HG02610 (cell line): ENCODE measurements around the gene FOLR3.
A peak's percentile ranks its signal among the peaks of the same experiment; 100 is the strongest.
"Not testable (repeated sequence)": the region's sequence is repeated elsewhere in the genome, so short reads cannot be mapped to it uniquely, and the experiment has no call there.

Experiments used
- ATAC-seq: cut with Tn5 transposase; IDR thresholded peaks from one replicate; pipeline ENCODE4 v1.9.1; 2021; ENCODE audit warnings: mild to moderate bottlenecking, moderate library complexity; ENCODE audit not compliant: unreplicated experiment

FOLR3 gene

DNA sequence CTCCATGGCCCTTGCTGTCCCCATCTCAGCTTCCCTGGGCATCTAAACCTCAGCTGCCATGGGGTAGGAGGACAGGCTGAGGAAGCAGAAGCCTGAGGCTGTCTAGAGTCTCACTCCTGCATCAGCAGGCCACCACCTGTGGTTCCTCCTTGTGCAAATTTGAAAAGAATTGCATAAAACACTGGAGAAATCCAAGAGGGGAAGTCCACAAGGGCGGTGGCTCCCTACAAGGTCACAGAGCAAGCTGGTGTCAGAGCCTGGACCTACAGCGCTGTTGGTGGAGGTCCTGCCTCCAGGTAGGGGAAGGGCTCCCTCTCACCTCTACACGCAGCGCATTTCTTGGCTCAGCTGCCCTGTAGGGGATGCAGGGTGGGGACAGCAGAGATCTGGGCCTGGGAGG is at the start of gene FOLR3:
TSS of gene FOLR3 (plus strand) at position 253 of the 400 bp plus-strand sequence. CDS start 228 bp downstream, outside the sequence.
- ATAC-seq, result not testable (repeated sequence)

DNA sequence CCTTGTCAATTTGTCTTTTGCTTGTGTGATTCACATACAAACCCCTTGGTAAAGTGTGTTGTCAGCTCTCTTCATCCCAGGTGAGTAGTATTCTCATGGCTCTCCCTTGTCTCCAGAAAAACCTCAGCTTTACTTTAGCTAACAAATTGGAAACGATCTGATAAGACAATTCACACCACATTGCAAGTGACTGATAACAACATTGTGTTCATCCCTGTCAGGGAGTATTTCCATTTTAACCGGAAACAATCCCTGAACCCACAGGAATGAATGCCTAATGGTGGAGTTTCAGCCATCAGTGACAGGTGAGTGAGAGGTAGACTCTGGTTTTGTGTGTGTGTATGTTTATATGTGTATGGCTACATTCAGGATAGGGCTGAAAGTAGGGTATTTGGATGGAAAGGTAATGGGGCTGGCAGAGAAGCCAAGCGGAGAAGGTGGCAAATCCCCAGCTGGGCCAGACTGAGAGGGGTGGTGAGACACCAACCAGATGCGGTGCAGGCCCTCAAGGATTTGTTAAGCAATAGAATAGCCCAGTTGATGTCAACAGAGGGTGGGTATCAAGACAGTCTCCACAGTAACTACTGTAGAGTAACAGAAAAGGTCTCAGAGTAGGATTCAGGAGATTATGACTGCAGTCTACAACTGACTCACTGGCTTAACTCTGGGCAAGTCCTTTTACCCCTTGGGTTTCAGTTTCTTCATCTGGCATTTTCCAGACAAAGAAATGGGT is 47.3 kb upstream of the FOLR3 start:
- no peak for ATAC-seq

DNA sequence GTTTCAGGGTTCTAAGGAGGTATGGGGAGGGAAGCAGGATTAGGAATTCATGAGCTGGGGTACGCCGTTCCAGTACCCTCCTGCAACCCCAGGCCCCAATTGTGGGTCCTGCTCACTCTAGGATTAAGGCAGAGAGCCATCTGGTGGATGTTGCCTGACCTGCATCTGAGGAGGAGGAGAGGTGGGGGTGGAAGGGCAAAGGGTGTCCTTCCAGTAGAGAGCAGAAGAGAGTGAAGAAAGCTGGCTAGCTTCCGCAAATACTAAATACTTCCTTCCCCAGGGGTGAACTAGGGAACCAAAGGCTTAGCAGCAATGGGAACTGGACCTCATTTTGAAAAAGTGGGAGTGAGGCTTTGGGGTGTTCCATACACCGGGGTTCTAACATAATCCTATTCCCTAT is 44.2 kb upstream of the FOLR3 start:
- no peak for ATAC-seq

DNA sequence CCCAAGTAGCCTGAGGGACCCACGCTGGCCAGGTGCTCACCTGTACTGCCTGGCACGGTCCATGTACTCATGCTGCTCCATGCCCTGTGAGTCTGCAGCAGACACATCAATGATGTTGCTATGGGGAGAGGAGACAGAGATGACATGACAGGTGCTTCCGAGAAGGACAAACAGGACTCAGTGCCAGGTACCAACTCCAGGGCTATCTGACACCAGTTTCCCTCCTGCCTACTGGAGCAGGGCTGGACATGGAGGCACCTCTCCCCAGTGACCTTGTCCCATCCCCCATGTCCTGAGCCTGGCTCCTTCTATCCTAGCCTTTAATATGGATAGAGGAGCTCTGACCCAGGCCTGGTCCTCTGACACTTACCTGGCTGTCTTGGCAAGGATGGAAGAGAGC is 36.8 kb upstream of the FOLR3 start:
- ATAC-seq, result no peak

DNA sequence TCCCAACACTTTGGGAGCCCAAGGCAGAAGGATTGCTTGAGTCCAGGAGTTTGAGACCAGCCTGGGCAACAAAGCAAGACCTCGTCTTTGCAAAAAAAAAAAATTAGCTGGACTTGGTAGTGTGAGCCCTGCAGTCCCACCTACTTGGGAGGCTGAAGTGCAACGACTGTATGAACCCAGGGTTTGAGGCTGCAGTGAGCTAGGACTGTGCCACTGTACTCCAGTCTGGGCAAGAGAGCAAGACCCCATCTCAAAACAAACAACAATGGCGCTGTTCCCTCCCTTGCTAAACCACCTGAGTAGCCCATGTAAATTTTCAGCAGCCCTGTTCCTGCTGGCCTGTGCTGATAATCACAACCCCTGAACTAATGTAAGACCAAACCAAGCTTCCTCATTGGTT is 35.5 kb upstream of the FOLR3 start:
- ATAC-seq, result no peak

DNA sequence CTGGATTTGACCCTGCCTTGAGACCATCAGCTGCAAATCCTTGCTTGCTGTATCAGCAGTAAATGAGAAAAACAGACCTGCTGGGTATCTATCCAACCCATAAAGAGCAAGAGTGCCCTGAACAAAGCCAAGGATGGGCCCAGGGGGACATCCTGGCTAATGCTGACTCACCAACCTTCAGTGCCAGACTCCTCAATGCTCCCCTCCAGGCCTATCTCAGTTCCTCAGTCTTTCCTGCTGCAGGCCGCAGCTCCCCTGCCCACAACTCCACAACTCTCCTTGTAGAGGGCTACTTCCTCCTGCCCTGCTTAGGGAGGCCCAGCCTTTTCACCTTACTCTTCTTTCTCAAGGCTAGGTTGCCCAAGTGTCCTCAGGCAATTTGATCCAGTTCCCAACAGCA is 35.1 kb upstream of the FOLR3 start:
- no peak for ATAC-seq

DNA sequence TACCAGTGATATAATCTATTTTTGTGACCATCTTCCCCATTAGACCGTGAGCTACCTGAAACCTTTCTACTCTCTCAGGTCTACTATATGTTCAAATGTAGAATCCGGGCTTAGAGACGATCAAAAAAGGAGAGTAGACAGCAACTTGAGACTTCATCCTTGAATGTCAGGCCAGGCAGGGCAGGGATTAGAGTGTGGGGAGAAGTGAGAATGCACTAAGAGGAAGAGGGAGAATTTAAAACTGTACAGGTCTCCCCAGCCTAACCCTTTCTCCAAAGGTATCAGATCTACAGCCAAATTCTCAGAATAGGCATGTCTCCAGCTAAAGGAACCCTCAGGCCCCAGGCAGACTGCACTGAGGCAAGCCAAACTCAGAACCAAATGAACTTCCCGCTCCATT is 33.4 kb upstream of the FOLR3 start:
- no peak for ATAC-seq

DNA sequence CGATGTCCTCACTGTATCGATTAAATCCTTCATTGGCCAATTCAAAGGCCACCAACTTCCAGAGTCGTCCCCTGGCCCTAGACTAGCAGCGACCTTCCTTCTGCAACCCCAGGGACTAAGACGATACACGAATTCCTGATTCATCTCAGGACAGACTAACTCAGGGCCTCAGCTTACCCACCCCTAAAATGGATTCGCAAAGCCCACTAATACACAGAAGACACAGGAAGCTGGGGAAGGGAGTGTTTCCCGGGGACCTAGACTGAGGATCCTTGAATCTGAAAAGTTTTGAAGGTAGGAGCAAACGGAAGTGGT is 32.9 kb upstream of the FOLR3 start:
- ATAC-seq, result no peak

DNA sequence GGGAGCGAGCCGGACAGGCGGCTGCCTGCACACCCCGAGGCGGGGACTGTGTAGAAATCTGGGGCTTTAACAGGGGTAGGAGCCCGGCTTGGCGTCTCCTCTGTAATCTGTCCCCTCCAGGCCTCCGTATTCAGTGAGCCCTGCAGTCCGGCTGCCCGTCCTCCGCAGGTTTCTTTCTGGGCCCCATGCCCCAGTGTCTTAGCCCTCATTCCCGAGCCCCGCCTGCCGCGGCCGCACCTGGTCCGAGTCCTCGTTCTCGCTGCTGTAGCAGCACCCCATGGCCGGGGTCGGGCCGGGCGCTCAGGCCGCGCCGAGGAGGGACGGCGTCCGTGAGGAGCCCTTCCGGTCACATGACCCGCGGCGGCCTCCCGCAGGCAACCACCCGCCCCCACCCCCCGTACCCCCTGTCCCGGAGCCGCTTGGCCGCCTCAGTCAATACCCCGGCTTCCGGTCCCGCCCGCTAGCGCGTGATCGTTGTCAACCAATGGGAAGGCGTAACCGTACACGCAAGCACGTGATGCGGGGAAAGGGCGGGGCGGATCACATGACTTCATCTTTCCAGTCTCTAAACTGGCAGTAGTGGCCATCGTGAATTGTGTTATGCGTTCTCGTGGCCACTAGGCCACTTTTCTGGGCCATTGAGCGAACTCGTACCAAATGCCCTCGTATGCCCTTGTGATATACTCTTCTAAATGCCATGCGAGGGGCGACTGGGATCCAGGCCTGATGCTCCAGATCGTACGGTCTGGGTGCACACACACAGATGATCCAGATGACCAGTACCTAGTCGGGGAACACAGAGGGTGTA is 32.4 kb upstream of the FOLR3 start, which contains the start of gene LAMTOR1:
TSS of gene LAMTOR1 (minus strand) at position 352 of the 808 bp plus-strand sequence. CDS start at position 279, 73 bp downstream.
- peak; percentile 88 for ATAC-seq

DNA sequence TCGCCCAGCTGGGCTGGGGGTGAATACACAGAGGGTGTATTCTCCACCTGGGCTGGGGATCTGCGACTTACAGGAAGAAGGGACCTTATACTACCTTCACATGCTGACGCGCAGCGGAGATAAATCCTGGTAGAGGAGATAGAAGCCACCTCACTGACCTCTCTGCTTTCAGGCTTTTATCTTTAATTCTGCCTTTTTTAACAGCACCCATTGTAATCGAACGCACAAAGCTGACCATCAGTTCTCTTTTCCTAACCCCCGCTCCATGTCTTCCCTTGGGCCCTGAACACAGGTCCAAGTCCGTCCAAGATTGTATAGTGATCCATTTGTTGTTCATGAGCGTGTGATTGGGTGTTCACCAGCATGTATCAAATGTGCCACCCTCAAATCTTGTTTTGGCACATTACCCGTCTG is 31.8 kb upstream of the FOLR3 start:
- no peak for ATAC-seq

DNA sequence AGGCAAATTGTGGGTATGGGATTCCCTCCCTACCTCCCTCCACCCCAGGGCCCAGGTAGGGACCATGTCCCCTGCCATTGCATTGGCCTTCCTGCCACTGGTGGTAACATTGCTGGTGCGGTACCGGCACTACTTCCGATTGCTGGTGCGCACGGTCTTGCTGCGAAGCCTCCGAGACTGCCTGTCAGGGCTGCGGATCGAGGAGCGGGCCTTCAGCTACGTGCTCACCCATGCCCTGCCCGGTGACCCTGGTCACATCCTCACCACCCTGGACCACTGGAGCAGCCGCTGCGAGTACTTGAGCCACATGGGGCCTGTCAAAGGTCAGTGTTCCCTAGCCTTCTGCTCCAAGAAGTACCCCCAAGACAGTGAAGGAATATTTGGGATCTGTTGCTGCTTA is 29.6 kb upstream of the FOLR3 start, which contains the start of gene TOMT:
TSS of gene TOMT (plus strand) at position 37 of the 400 bp plus-strand sequence. CDS start at position 65, 28 bp downstream.
- ATAC-seq, result no peak

DNA sequence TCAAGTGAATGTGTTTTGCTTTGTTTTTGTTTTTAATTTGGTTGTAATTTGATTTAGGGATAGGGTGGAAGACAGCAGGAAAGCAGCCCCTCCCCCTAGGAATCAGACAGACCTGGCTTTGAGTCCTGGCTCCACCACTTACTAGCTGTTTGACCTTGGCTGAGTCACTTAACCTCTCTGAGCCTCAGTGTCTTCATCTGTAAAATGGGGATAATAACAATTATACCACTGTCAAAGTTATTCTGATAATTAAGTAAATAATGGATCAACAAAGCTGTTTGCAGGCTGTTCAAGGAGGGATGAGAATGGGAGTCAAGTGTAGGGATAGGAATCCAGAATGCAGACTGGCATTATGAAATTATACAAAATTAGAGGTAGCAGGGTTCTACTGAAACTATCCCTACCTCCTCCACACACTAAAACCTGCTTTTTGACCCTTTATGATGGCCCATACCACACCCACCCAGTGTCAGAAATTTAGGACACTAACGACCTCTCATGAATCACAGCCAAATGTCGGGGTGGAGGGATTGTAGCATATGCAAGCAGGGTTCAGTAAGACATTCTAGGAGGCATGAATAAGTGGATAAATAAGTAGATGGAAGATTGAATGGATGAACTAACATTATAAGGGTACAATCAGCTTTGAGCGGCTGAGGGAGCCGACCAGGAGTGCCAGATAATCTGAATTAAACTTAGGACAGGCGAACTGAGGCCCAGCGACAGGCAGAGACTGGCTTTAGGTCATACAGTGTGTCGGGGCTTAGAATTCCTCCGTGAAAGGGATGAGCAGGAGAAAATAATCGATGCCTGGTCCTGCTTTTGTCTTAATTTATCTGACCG is 24.0 kb upstream of the FOLR3 start:
- peak; percentile 0 for ATAC-seq

DNA sequence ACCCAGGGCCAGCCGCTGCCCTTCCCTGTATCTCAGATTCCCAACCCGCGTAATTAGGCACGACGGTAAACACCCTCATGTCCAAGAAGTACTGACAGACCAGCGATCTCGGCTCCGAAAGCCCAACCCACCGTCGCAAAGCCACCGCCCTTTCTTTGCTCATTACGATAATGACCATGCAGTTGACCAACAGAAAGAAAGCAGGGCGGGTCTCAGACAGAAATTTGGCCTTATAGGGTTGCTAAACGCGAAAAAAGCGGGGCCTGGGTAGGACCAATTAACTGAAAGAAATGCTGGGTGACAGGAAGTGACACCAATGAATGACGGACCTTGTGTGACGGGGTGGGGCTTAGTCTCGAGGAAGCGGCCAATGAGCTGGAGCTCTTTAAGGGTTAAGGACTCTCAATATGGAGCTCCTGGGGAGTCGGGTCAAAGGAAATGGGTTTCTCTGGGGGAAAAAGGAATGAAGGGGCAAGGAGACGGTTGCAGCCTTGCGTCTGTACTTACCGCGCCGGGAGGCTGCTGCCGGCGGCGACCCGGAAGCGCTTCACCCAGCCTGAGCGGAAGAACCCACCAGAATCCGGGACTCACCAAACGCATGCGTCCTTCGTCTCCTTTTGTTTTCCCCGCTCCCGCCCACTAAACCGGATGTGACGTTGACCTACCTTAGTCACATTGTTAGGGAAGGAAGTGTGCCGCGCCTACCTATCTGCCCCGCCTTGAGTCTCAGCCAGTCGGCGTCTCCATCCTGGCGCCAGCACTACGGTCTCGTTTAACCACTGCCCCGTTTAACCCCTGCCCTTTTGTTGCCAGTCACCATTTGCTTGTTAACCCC is 23.2 kb upstream of the FOLR3 start, which contains the start of gene ANAPC15:
TSS of gene ANAPC15 (minus strand) at position 553 of the 835 bp plus-strand sequence. CDS start 1,419 bp downstream, outside the sequence.
- ATAC-seq, result peak; percentile 88

DNA sequence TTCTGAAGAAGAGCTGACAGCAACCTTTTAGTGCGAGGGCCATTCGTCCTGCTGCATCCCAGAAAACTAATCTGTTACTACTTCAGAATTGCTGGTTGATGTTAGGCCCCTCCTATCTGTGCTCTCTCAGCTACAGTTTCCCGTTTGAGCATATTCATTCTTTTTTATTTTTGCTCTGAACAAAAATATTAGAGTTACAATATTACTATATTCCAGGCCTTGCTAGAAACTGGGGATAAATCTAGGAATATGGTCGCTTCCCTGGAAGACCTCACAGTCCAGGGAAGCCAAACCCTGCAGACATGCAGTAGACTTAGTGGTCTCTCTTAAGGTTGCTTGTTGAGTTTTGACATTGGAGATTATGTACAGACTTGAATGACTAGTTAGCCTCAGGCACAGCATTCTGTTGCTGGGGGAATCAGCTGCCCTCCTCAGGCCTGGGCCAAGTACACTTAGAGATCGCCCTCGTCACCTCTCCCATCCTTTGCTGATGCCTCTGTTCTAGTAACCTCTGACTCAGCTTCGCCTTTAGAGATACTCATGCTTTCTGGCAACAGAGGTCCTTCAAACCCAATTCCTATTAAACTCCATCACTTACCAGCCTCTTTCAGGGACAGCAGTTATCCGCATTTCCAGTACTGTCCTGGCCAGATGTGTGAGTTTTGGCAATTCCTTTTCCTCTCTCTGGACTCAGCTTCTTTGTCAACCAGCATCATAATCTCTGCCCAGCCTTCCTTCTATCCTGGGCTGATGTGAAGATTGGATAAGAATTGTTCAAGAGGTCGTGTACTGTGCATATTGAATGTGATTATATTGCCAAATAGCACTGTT is 22.3 kb upstream of the FOLR3 start:
- ATAC-seq, result no peak

DNA sequence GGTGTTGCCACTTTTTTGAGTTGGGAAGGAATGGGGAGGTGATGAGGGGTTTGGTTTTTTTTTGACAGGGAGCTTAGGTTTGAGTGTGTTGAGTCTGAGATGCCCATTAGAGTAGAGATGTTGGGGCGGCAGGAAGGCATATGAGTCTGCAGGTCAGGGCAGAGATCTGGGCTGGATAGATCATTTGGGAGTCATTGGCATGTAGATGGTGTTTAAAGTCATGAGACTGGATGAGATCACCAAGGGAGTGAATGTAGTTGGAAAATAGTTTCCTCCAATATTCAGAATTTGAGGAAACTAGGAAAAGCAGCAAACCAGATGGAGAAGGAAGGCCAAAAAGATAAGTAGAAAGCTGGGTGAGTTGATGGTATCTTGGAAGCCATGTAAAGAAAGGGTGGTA is 21.0 kb upstream of the FOLR3 start:
- no peak for ATAC-seq

DNA sequence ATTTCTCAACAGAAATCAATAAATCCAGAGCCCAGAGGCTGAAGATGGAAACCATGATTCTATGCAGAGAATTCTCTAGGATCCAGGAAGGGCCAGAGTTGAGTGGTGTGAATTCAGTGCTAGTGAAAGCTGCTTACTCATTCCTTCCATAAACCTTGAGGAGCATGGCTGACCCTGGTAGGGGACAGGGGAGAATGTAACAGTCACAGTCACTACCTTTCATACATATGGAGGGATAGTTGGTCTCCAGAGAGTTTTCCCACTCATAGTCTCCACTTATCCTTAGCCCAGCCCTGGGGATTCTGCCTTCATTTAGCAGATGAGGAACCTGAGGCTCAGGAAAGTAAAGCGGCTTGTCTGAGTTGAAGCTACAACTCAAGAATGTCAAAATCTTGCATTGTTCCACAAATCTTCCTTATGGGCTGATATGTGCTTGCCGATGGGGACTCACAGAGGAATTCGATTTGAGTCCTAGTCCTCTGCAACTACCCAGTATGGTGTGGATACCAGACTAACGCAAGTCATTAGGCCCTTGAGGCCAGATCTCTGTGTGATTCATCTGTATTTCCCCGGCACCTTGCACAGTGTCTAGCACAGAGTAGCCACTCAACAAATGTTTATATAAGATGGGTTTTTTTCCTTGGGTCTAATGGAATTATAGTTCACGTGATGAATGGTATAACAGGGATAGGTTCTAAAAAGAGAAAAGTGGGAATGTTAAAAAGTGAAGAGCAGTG is 19.3 kb upstream of the FOLR3 start:
- ATAC-seq, result no peak

DNA sequence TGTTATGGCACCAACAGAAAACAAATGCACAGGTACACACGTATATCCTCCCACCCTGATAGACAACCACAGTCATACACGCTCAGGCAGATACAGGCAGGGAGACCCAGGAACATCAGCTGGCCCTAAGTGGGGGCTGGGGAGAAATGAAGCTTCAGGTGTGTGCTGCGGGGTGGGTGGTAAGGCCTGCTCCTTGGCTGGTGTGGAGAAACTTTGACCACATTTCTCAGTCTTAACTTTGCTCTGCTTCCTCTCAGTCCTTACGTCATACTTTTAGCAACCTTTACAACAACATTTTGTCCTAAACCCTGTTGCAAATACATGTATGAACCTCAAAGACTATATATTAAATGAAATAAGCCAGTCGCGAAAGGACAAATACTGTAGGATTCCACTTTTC is 16.3 kb upstream of the FOLR3 start:
- ATAC-seq, result no peak

DNA sequence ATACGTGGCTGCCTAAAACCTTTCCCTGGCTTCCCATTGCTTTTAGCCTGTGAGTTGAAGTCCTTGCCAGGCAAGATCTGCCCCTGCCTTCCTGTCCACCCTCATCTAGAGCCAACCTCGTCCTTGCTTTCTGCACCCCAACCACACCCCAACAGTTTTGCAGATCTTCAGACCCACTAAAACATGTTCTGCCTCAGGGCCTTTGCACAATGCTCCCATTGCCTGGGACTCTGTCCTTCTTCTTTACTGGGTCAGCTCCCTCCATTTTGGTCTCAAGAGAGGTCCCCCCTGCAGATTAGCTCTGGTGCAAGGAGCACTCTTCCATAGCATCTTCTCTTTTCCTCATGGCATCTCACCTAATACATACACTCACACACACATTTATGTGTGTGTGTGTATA is 14.6 kb upstream of the FOLR3 start:
- no peak for ATAC-seq

DNA sequence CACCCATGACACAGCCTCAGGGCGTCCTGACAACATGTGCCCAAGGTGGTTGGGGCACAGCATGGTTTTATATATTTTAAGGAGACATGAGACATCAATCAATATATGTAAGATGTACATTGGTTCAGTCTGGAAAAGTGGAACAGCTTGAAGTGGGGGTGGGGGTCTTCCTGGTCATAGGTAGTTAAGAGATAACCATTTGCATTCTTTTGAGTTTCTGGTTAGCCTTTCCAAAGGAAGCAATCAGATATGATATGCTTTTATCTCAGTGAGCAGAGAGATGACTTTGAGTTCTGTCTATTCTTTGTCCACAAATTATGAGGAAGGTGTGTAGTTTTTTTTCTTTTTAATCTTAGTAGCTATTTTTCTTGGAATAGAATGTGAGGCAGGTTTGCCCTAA is 12.9 kb upstream of the FOLR3 start:
- ATAC-seq, result no peak
